ENCODE results near the gene B3GLCT. TPM values are rescaled to one million over a fixed set of nuclear protein-coding genes. Genes with fewer than 3 reads are reported as not detected.

B3GLCT gene
- total and polyA plus RNA-seq, 2 of the 13 experiments (the other 11 are each of a cell fraction or from before 2014, with no cell fraction given) = 2.0 to 7.1 TPM

DNA sequence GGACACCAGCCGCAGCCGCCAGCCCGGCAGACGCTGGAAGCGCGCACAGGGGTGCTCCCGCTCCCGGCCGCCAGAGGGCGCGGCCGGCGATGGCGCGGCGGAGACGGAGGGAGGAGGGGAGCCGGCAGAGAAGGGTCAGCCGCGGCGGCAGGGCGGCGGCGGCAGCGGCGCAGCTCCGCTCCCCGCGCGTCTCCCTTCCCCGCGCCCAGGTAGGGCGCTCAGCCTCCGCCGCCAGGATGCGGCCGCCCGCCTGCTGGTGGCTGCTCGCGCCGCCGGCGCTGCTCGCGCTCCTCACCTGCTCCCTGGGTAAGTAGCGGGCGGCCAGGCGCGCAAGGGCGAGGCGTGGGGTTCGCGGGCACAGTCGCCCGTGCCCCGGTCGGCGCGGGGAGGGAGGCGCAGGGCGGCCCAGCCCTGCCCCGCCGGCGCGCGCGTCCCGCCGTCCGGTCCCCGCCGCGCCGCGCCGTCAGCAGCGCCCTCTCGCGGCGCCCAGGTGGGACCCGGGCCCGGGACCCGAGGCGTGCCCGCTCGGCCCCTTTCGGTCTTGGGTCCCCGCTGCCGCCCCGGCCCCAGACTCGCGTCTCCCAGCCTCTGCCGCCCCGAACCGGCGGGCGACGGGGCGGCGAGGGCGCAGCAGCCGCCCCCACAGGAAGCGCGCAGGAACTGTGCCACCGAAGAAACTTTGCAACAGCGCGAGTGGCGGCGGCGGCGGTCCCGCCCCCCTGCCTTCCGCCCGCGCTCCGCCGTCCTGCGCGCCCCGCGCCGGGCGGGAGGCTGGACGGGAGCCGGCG is at the start of gene B3GLCT (continued):
- TF ChIP-seq, protein P1, sequence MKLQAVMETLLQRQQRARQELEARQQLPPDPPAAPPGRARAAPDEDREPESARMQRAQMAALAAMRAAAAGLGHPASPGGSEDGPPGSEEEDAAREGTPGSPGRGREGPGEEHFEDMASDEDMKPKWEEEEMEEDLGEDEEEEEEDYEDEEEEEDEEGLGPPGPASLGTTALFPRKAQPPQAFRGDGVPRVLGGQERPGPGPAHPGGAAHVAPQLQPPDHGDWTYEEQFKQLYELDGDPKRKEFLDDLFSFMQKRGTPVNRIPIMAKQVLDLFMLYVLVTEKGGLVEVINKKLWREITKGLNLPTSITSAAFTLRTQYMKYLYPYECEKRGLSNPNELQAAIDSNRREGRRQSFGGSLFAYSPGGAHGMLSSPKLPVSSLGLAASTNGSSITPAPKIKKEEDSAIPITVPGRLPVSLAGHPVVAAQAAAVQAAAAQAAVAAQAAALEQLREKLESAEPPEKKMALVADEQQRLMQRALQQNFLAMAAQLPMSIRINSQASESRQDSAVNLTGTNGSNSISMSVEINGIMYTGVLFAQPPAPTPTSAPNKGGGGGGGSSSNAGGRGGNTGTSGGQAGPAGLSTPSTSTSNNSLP (IDR thresholded peaks at IDR 0.05; ENCODE audit: low read depth, low read length) = no peak
- no peak for TF ChIP-seq ZNF30 (CRISPR knock-in tag; IDR thresholded peaks at IDR 0.05)
- TF ChIP-seq FOXO1 (CRISPR knock-in tag; IDR thresholded peaks at IDR 0.05) = peak; percentile 33; the same call in 1 of the 2 replicates
- TF ChIP-seq ATRX (CRISPR knock-in tag; IDR thresholded peaks at IDR 0.05; ENCODE audit: borderline replicate concordance) = no peak
- TF ChIP-seq, protein P2, sequence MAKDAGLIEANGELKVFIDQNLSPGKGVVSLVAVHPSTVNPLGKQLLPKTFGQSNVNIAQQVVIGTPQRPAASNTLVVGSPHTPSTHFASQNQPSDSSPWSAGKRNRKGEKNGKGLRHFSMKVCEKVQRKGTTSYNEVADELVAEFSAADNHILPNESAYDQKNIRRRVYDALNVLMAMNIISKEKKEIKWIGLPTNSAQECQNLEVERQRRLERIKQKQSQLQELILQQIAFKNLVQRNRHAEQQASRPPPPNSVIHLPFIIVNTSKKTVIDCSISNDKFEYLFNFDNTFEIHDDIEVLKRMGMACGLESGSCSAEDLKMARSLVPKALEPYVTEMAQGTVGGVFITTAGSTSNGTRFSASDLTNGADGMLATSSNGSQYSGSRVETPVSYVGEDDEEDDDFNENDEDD (CRISPR knock-in tag; IDR thresholded peaks at IDR 0.05; ENCODE audit: borderline replicate concordance) = peak; percentile 63; the same call in 1 of the 2 replicates
- TF ChIP-seq GATAD1 (CRISPR knock-in tag; IDR thresholded peaks at IDR 0.05) = no peak
- 0 out of 2 replicates have a peak, but pooled peaks have one; percentile 11 for TF ChIP-seq BHLHE40 (IDR thresholded peaks at IDR 0.05; ENCODE audit: low read length)
- TF ChIP-seq, protein P3, sequence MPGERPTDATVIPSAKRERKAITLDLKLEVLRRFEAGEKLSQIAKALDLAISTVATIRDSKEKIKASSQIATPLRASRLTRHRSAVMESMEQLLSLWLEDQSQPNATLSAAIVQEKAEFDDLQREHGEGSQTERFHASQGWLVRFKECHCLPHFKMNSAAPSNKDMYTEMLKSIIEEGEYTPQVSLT (CRISPR knock-in tag; IDR thresholded peaks at IDR 0.05; ENCODE audit: borderline replicate concordance, low read depth) = no peak
- TF ChIP-seq SRSF1 (optimal IDR thresholded peaks at IDR 0.05; ENCODE audit: low read depth, low read length) = no peak
- TF ChIP-seq CREB1 (IDR thresholded peaks at IDR 0.05) = no peak
- TF ChIP-seq CREB1 (CRISPR knock-in tag; IDR thresholded peaks at IDR 0.05) = no peak
- TF ChIP-seq RNF2 (conservative IDR thresholded peaks at IDR 0.05; ENCODE audit: low read depth) = peak; percentile 77; the same call in 1 of the 2 replicates
- TF ChIP-seq ZNF777 (CRISPR knock-in tag; IDR thresholded peaks at IDR 0.05) = peak; percentile 94
- TF ChIP-seq ZSCAN21 (CRISPR knock-in tag; IDR thresholded peaks at IDR 0.05; ENCODE audit: borderline replicate concordance) = peak; percentile 15; the same call in 1 of the 2 replicates
- TF ChIP-seq HNRNPK (IDR thresholded peaks at IDR 0.05; ENCODE audit: low read depth, low read length, poor library complexity, severe bottlenecking) = peak; percentile 83
- peak; percentile 9; the same call in 1 of the 2 replicates for TF ChIP-seq SMC3 (IDR thresholded peaks at IDR 0.05; ENCODE audit: low read length)
- TF ChIP-seq ZNF441 (CRISPR knock-in tag; IDR thresholded peaks at IDR 0.05; ENCODE audit: borderline replicate concordance) = no peak
- TF ChIP-seq THAP11 (CRISPR knock-in tag; IDR thresholded peaks at IDR 0.05) = peak; percentile 50; the same call in 1 of the 2 replicates
- TF ChIP-seq SNRNP70 (IDR thresholded peaks at IDR 0.05; ENCODE audit: low read depth, low read length) = no peak
- no peak for TF ChIP-seq PRMT3 (CRISPR knock-in tag; IDR thresholded peaks at IDR 0.05; ENCODE audit: borderline replicate concordance, low read depth)
- no peak for TF ChIP-seq KDM3A (CRISPR knock-in tag; IDR thresholded peaks at IDR 0.05; ENCODE audit: low read depth)
- TF ChIP-seq ZNF75D (CRISPR knock-in tag; IDR thresholded peaks at IDR 0.05; ENCODE audit: borderline replicate concordance) = no peak
- TF ChIP-seq HNF4A (CRISPR knock-in tag; IDR thresholded peaks at IDR 0.05) = no peak
- TF ChIP-seq PHF5A (CRISPR knock-in tag; IDR thresholded peaks at IDR 0.05; ENCODE audit: low read depth, unreplicated experiment) = no peak
- TF ChIP-seq, protein P4, sequence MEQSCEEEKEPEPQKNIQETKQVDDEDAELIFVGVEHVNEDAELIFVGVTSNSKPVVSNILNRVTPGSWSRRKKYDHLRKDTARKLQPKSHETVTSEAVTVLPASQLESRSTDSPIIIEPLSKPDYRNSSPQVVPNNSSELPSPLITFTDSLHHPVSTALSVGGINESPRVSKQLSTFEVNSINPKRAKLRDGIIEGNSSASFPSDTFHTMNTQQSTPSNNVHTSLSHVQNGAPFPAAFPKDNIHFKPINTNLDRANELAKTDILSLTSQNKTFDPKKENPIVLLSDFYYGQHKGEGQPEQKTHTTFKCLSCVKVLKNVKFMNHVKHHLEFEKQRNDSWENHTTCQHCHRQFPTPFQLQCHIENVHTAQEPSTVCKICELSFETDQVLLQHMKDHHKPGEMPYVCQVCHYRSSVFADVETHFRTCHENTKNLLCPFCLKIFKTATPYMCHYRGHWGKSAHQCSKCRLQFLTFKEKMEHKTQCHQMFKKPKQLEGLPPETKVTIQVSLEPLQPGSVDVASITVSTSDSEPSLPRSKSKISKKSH (CRISPR knock-in tag; IDR thresholded peaks at IDR 0.05; ENCODE audit: borderline replicate concordance) = no peak
- TF ChIP-seq PHF21A (CRISPR knock-in tag; IDR thresholded peaks at IDR 0.05) = peak; percentile 37; the same call in 1 of the 2 replicates
- no peak for TF ChIP-seq TGIF2 (CRISPR knock-in tag; IDR thresholded peaks at IDR 0.05)
